IMR-90 (cell line): ENCODE results near the gene DIP2C. TPM values are rescaled to one million over a fixed set of nuclear protein-coding genes. Genes with fewer than 3 reads are reported as not detected.

Experiments
- ATAC-seq: fragments of 200-7000 bp; cut with Tn5 transposase; 2 replicates; pipeline ENCODE4 v1.9.1; 2020; ENCODE audit warnings: low read depth, mild to moderate bottlenecking, moderate library complexity
- BruUV-seq: library from RNA; stranded (reverse); fragments of 400-500 nt; replicated peaks from 2 replicates; lab custom pipeline; 2021; lab: Mats Ljungman, UMichigan
- CTCF ChIA-PET: fragments of 300-600 bp; formaldehyde crosslinking; extraction: SDS; loops from one replicate; lab custom pipeline; 2021; ENCODE audit warnings: antibody characterized with exemption; lab: Yijun Ruan, JAX
- POLR2A ChIA-PET: fragments of 300-600 bp; sonication (Branson Sonifier 250); formaldehyde crosslinking; loops from one replicate; lab custom pipeline; 2022; ENCODE audit warnings: antibody characterized with exemption; ENCODE audit not compliant: unreplicated experiment; lab: Charles Lee
- DNase-seq: peaks from one replicate; pipeline ENCODE4 v3.0.0; 2013
- H2AFZ ChIP-seq: replicated peaks from 2 replicates; pipeline ENCODE3; 2013; ENCODE audit warnings: low read length, mild to moderate bottlenecking; ENCODE audit not compliant: poor library complexity
- H2AK5ac ChIP-seq: 2 replicates; pipeline ENCODE4 v1.6.1; 2013; ENCODE audit warnings: low read depth, low read length, inconsistent platforms
- H2AK9ac ChIP-seq: replicated peaks from 2 replicates; pipeline ENCODE3; 2013; ENCODE audit warnings: mild to moderate bottlenecking, low read depth, low read length, moderate library complexity; ENCODE audit not compliant: poor library complexity
- H2BK120ac ChIP-seq: 2 replicates; pipeline ENCODE4 v1.6.1; 2013; ENCODE audit warnings: low read depth, low read length, inconsistent platforms
- H2BK15ac ChIP-seq: 3 replicates; pipeline ENCODE4 v1.6.1; 2013; ENCODE audit warnings: low read depth, low read length, inconsistent platforms
- H2BK20ac ChIP-seq: 2 replicates; pipeline ENCODE4 v1.6.1; 2013; ENCODE audit warnings: low read depth, mild to moderate bottlenecking, inconsistent platforms, low read length, moderate library complexity
- H2BK5ac ChIP-seq: 2 replicates; pipeline ENCODE4 v1.6.1; 2013; ENCODE audit warnings: mild to moderate bottlenecking, low read depth, low read length, inconsistent platforms; ENCODE audit not compliant: poor library complexity, severe bottlenecking
- H3K14ac ChIP-seq: replicated peaks from 2 replicates; pipeline ENCODE4 v1.6.1; 2013; ENCODE audit warnings: low read depth, low read length, inconsistent platforms
- H3K18ac ChIP-seq: 2 replicates; pipeline ENCODE4 v1.6.1; 2013; ENCODE audit warnings: low read depth, low read length, control low read depth
- H3K23ac ChIP-seq: 2 replicates; pipeline ENCODE4 v1.6.1; 2013; ENCODE audit warnings: low read depth, low read length, inconsistent platforms
- H3K27ac ChIP-seq: 2 replicates; pipeline ENCODE4 v1.5.1; 2013; ENCODE audit warnings: mild to moderate bottlenecking, control low read depth, low read length; ENCODE audit not compliant: insufficient read depth
- H3K27me3 ChIP-seq: 2 replicates; pipeline ENCODE4 v1.6.1; 2013; ENCODE audit warnings: low read length; ENCODE audit not compliant: control insufficient read depth, insufficient read depth
- H3K36me3 ChIP-seq: 2 replicates; pipeline ENCODE4 v1.6.1; 2013; ENCODE audit warnings: low read length, mixed read lengths; ENCODE audit not compliant: control insufficient read depth, insufficient read depth
- H3K4ac ChIP-seq: 2 replicates; pipeline ENCODE4 v1.6.1; 2013; ENCODE audit warnings: low read depth, low read length, inconsistent platforms
- H3K4me1 ChIP-seq: 2 replicates; pipeline ENCODE4 v1.6.1; 2013; ENCODE audit warnings: low read length, mixed read lengths; ENCODE audit not compliant: control insufficient read depth, insufficient read depth
- H3K4me2 ChIP-seq: 2 replicates; pipeline ENCODE4 v1.6.1; 2013; ENCODE audit warnings: low read depth, mild to moderate bottlenecking, control low read depth, low read length, moderate library complexity
- H3K4me3 ChIP-seq: 2 replicates; pipeline ENCODE4 v1.5.1; 2013; ENCODE audit warnings: low read depth, mild to moderate bottlenecking, control low read depth, low read length, moderate library complexity; ENCODE audit not compliant: insufficient read depth
- H3K56ac ChIP-seq: 2 replicates; pipeline ENCODE4 v1.6.1; 2013; ENCODE audit warnings: low read length, inconsistent platforms; ENCODE audit not compliant: insufficient read depth; ENCODE audit errors: extremely low read depth
- H3K79me1 ChIP-seq, 2 experiments: 2 replicates each; pipeline ENCODE4 v1.6.1; 2013; ENCODE audit warnings: low read length in 2 of 2, inconsistent platforms in 1 of 2, low read depth in 1 of 2
- H3K9ac ChIP-seq: 2 replicates; pipeline ENCODE4 v1.6.1; 2013; ENCODE audit warnings: low read depth, low read length, control low read depth
- H3K9me1 ChIP-seq: 2 replicates; pipeline ENCODE4 v1.6.1; 2013; ENCODE audit warnings: low read length, inconsistent platforms; ENCODE audit not compliant: insufficient read depth
- H3K9me3 ChIP-seq: 2 replicates; pipeline ENCODE4 v1.6.1; 2013; ENCODE audit warnings: low read length; ENCODE audit not compliant: control insufficient read depth, insufficient read depth
- H4K20me1 ChIP-seq: 2 replicates; pipeline ENCODE4 v1.6.1; 2013; ENCODE audit warnings: low read length, inconsistent platforms; ENCODE audit not compliant: insufficient read depth
- H4K5ac ChIP-seq: 2 replicates; pipeline ENCODE4 v1.6.1; 2013; ENCODE audit warnings: mild to moderate bottlenecking, low read depth, low read length, control low read depth
- H4K8ac ChIP-seq, 2 experiments: 2 replicates each; pipeline ENCODE4 v1.6.1; 2013; ENCODE audit warnings: low read depth in 2 of 2, low read length in 2 of 2, control low read depth in 1 of 2, inconsistent platforms in 1 of 2
- H4K91ac ChIP-seq: 2 replicates; pipeline ENCODE4 v1.6.1; 2013; ENCODE audit warnings: low read depth, low read length, inconsistent platforms; ENCODE audit not compliant: insufficient read depth
- BHLHE40 ChIP-seq: fragments of 150-350 bp; IDR thresholded peaks from 2 replicates; pipeline ENCODE4 v1.6.1; 2016; ENCODE audit warnings: mild to moderate bottlenecking, low read depth, low read length
- MAFK ChIP-seq: IDR thresholded peaks from 2 replicates; pipeline ENCODE4 v1.6.1; 2012; ENCODE audit warnings: low read depth, low read length, improper control_type of control experiment
- WGBS, 2 experiments: methylation state at CpG; one replicate each; pipeline versions ENCODE4 v1.1.5 to v1.1.7; 2013; ENCODE audit warnings: missing lambda C conversion rate in 2 of 2; ENCODE audit not compliant: insufficient read length in 1 of 2; ENCODE audit errors: extremely low coverage in 2 of 2; 5-methylcytosine and 5-hydroxymethylcytosine counted together
- dilution Hi-C: fragments of 300-500 bp; cut with HindIII; formaldehyde crosslinking; loops from one replicate; pipeline ENCODE4 v1.14.3; 2018; ENCODE audit warnings: low sequenced_read_pairs; ENCODE audit not compliant: unreplicated experiment
- in situ Hi-C: fragments of 300-500 bp; cut with MboI; formaldehyde crosslinking; loops from 3 replicates; pipeline ENCODE4 v1.14.3; 2019; ENCODE audit warnings: low sequenced_read_pairs, inconsistent platforms, mixed read lengths
- intact Hi-C: fragments of 100-400 bp; cut with micrococcal nuclease; formaldehyde crosslinking; loops from 2 replicates; pipeline ENCODE4 v1.10.0; 2022
- polyA plus RNA-seq, 3 experiments: library from polyadenylated mRNA; depleted of rRNA; stranded (reverse); fragments of >200 nt; gene quantifications; 2 replicates each; pipeline ENCODE4 v1.2.3, GENCODE V29; 2012; ENCODE audit warnings: low replicate concordance in 1 of 3
- total RNA-seq: library from RNA; depleted of rRNA; stranded (reverse); fragments of >200 nt; gene quantifications from 2 replicates; pipeline ENCODE4 v1.2.3, GENCODE V29; 2012

The DIP2C gene
- total and polyA plus RNA-seq, 2 of the 4 experiments (the other 2 are of a cell fraction), result 8.6 to 17.3 TPM

DNA sequence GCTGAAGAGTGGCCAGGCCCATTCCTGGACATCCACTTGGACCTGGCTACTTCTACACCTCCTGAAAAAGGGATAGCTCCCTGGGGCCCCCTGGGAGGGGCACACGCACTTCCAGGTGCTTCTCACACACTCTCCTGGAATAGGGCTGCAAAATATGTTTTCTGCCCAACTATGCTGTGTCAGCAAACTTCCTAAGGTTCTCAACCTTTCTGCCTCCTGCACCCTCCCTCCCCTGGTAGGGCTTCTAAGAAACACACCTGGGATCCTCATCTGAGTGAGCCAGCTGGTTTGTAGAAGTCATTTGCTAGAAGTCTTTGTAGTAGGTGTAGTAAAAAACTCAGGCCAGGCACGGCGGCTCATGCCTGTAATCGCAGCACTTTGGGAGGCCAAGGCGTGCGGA lies 417.7 kb downstream of the DIP2C start:
- Histone ChIP-seq H3K14ac (no peak overlapping the region), H3K23ac (no peak overlapping the region), H4K91ac (no peak overlapping the region), H3K18ac (no peak overlapping the region), H2AK5ac (no peak overlapping the region), H3K56ac (no peak overlapping the region), H3K27ac (no peak overlapping the region), H3K4ac (no peak overlapping the region), H3K79me1 (peaks cover 0 to 2% of the 10 kb centered on the region in 2 experiments; a peak in 1 of 4 replicates), H4K5ac (no peak overlapping the region), H3K4me2 (no peak overlapping the region), H2BK5ac (no peak overlapping the region), H2AFZ (no peak overlapping the region), H3K36me3 (peaks cover 8% of the 10 kb centered on the region), H3K4me3 (no peak overlapping the region), H3K9me1 (peaks cover 13% of the 10 kb centered on the region), H4K8ac (no peak overlapping the region), H3K9ac (no peak overlapping the region), H2BK120ac (no peak overlapping the region), H3K27me3 (no peaks in the 10 kb centered on the region), H3K9me3 (no peaks in the 10 kb centered on the region), H4K20me1 (no peaks in the 10 kb centered on the region), H3K4me1 (peaks cover 3% of the 10 kb centered on the region), H2BK15ac (no peak overlapping the region), H2AK9ac (no peak overlapping the region), H2BK20ac (no peak overlapping the region)
- ATAC-seq (no peak), DNase-seq (no peak)
- TF ChIP-seq MAFK, result peak; percentile 89
- no peak for TF ChIP-seq BHLHE40
- BruUV-seq, result no TSS peak
- intact Hi-C loops (no loop called here), dilution Hi-C loops (no loop called here), in situ Hi-C loops (no loop called here)
- POLR2A ChIA-PET, result no interaction called here
- CTCF ChIA-PET, result interaction anchor here (0.7 kb wide), 1 partner anchor 14 kb away, joined by 3 read pairs; no protein-coding TSS in a partner anchor
- 100% methylated on average over 1 of the region's 6 CpGs; no CpG with 5 or more reads in 1 of the 2 experiments for WGBS, 2 experiments
